Activated naive CD8-positive, alpha-beta T cell treated with anti-CD3 and anti-CD28 coated beads, Interleukin-2, amount 10 ng/mL, durations not matched to agents 7 days and 5 days (primary cell): ENCODE results near the gene PSMB11. TPM values are rescaled to one million over a fixed set of nuclear protein-coding genes. Genes with fewer than 3 reads are reported as not detected.
A peak's percentile ranks its signal among the peaks of the same experiment; 100 is the strongest.
"Not testable (repeated sequence)": the region's sequence is repeated elsewhere in the genome, so short reads cannot be mapped to it uniquely, and the experiment has no call there.

Experiments
- ATAC-seq: fragments of 150-1000 bp; cut with Tn5 transposase; one replicate; pipeline ENCODE4 v1.10.0; 2021; ENCODE audit warnings: low read depth, moderate library complexity
- POLR2A ChIA-PET: fragments of 350-600 bp; sonication (Branson Sonifier 250); formaldehyde crosslinking; loops from one replicate; lab custom pipeline; 2021; ENCODE audit warnings: antibody characterized with exemption; lab: Charles Lee
- DNase-seq: peaks from one replicate; pipeline ENCODE4 v3.0.0; 2021
- H3K27ac Mint-ChIP-seq: one replicate; pipeline ENCODE4 v1.8.0; 2022; ENCODE audit warnings: mild to moderate bottlenecking, mixed read lengths
- H3K27me3 Mint-ChIP-seq: one replicate; pipeline ENCODE4 v1.8.0; 2022; ENCODE audit warnings: mild to moderate bottlenecking, moderate library complexity, mixed read lengths
- H3K36me3 Mint-ChIP-seq: one replicate; pipeline ENCODE4 v1.8.0; 2021; ENCODE audit warnings: mild to moderate bottlenecking, mixed read lengths
- H3K4me1 Mint-ChIP-seq: one replicate; pipeline ENCODE4 v1.8.0; 2021; ENCODE audit warnings: mixed read lengths
- H3K4me3 Mint-ChIP-seq: one replicate; pipeline ENCODE4 v1.8.0; 2022; ENCODE audit warnings: mild to moderate bottlenecking, moderate library complexity, mixed read lengths
- H3K9me3 Mint-ChIP-seq: one replicate; pipeline ENCODE4 v1.8.0; 2021; ENCODE audit warnings: mixed read lengths
- total RNA-seq, 2 experiments: library from RNA; stranded (reverse); gene quantifications; one replicate each; pipeline ENCODE4 v1.2.3, GENCODE V29; 2021

PSMB11 gene
- not detected for total RNA-seq

GRCh38 chr14:23042162-23042965, at the start of gene PSMB11:
PSMB11 (plus strand) TSS chr14:23042212; CDS start chr14:23042226, 14 bp downstream.
- Mint-ChIP-seq H3K36me3 (no peaks in the 10 kb centered on the region), H3K4me3 (no peak within 1 kb of the TSS), H3K27me3 (no peaks in the 10 kb centered on the region), H3K9me3 (no peaks in the 10 kb centered on the region), H3K27ac (no peak within 1 kb of the TSS), H3K4me1 (no peaks in the 10 kb centered on the region)
- no peak for ATAC-seq
- POLR2A ChIA-PET = no interaction called here
- DNase-seq = no peak

- ATAC-seq = no peak
- Mint-ChIP-seq H3K4me3 (no peak overlapping the region), H3K9me3 (no peaks in the 10 kb centered on the region), H3K27ac (no peak overlapping the region), H3K36me3 (no peaks in the 10 kb centered on the region), H3K4me1 (peaks cover 3% of the 10 kb centered on the region), H3K27me3 (no peaks in the 10 kb centered on the region)
- no peak for DNase-seq
- POLR2A ChIA-PET = interaction anchor here (1.3 kb wide), 1 partner anchor 14 kb away, joined by 3 read pairs; no protein-coding TSS in a partner anchor
Measured at GRCh38 chr14:22993517-22993916, 48.5 kb upstream of the PSMB11 start.

- Mint-ChIP-seq H3K4me1 (peaks cover 3% of the 10 kb centered on the region), H3K27ac (no peak overlapping the region), H3K4me3 (no peak overlapping the region), H3K36me3 (no peaks in the 10 kb centered on the region), H3K27me3 (no peaks in the 10 kb centered on the region), H3K9me3 (no peaks in the 10 kb centered on the region)
- ATAC-seq (peak; percentile 88), DNase-seq (no peak)
- POLR2A ChIA-PET = interaction anchor here (0.7 to 2.2 kb wide), 9 partner anchors 8 to 101 kb away, joined by 3 to 17 read pairs (median 4); partner anchors contain the start of gene CDH24
Measured at GRCh38 chr14:22994762-22995275, 47.2 kb upstream of the PSMB11 start.

GRCh38 chr14:22995889-22996625, 46.0 kb upstream of the PSMB11 start:
- Mint-ChIP-seq H3K27me3 (no peaks in the 10 kb centered on the region), H3K36me3 (no peaks in the 10 kb centered on the region), H3K27ac (no peak overlapping the region), H3K9me3 (no peaks in the 10 kb centered on the region), H3K4me3 (no peak overlapping the region), H3K4me1 (peaks cover 3% of the 10 kb centered on the region)
- DNase-seq (no peak), ATAC-seq (no peak)
- POLR2A ChIA-PET = interaction anchor here (0.5 to 2.2 kb wide), 5 partner anchors 11 to 100 kb away, joined by 3 to 17 read pairs (median 4); no protein-coding TSS in a partner anchor

- Mint-ChIP-seq H3K4me3 (no peak overlapping the region), H3K36me3 (no peaks in the 10 kb centered on the region), H3K4me1 (peaks cover 3% of the 10 kb centered on the region), H3K27me3 (no peaks in the 10 kb centered on the region), H3K9me3 (no peaks in the 10 kb centered on the region), H3K27ac (no peak overlapping the region)
- POLR2A ChIA-PET = interaction anchor here (1.7 kb wide), 1 partner anchor 61 kb away, joined by 3 read pairs; no protein-coding TSS in a partner anchor
- no peak for DNase-seq
- ATAC-seq = no peak
Measured at GRCh38 chr14:22996768-22997654, 45.0 kb upstream of the PSMB11 start.

GRCh38 chr14:22997676-22998323, 44.2 kb upstream of the PSMB11 start:
- Mint-ChIP-seq H3K9me3 (no peaks in the 10 kb centered on the region), H3K27me3 (no peaks in the 10 kb centered on the region), H3K27ac (no peak overlapping the region), H3K4me1 (peaks cover 3% of the 10 kb centered on the region), H3K4me3 (no peak overlapping the region), H3K36me3 (no peaks in the 10 kb centered on the region)
- POLR2A ChIA-PET = interaction anchor here (0.6 to 1.7 kb wide), 2 partner anchors 22 to 60 kb away, joined by 3 read pairs; no protein-coding TSS in a partner anchor
- DNase-seq (no peak), ATAC-seq (no peak)

GRCh38 chr14:22998329-22999012, 43.5 kb upstream of the PSMB11 start:
- Mint-ChIP-seq H3K9me3 (no peaks in the 10 kb centered on the region), H3K4me3 (no peak overlapping the region), H3K27me3 (no peaks in the 10 kb centered on the region), H3K4me1 (peaks cover 3% of the 10 kb centered on the region), H3K27ac (no peak overlapping the region), H3K36me3 (no peaks in the 10 kb centered on the region)
- POLR2A ChIA-PET = interaction anchor here (0.6 to 0.7 kb wide), 2 partner anchors 19 to 21 kb away, joined by 3 read pairs; no protein-coding TSS in a partner anchor
- no peak for ATAC-seq
- DNase-seq = no peak

GRCh38 chr14:23000860-23001259, 41.2 kb upstream of the PSMB11 start:
- Mint-ChIP-seq H3K4me1 (peaks cover 6% of the 10 kb centered on the region), H3K9me3 (no peaks in the 10 kb centered on the region), H3K27me3 (no peaks in the 10 kb centered on the region), H3K27ac (no peak overlapping the region), H3K36me3 (no peaks in the 10 kb centered on the region), H3K4me3 (no peak overlapping the region)
- POLR2A ChIA-PET = interaction anchor here (0.6 kb wide), 1 partner anchor 64 kb away, joined by 3 read pairs; no protein-coding TSS in a partner anchor
- ATAC-seq (no peak), DNase-seq (no peak)

GRCh38 chr14:23002592-23002991, 39.4 kb upstream of the PSMB11 start:
- Mint-ChIP-seq H3K9me3 (no peaks in the 10 kb centered on the region), H3K27me3 (no peaks in the 10 kb centered on the region), H3K27ac (no peak overlapping the region), H3K4me1 (peaks cover 15% of the 10 kb centered on the region), H3K36me3 (no peaks in the 10 kb centered on the region), H3K4me3 (no peak overlapping the region)
- ATAC-seq = no peak
- POLR2A ChIA-PET = no interaction called here
- no peak for DNase-seq

- H3K4me3 Mint-ChIP-seq, DNase-seq, H3K27ac Mint-ChIP-seq, POLR2A ChIA-PET, ATAC-seq, H3K9me3 Mint-ChIP-seq, H3K36me3 Mint-ChIP-seq, H3K27me3 Mint-ChIP-seq: not testable (repeated sequence)
- peaks cover 26% of the 10 kb centered on the region for H3K4me1 Mint-ChIP-seq
Measured at GRCh38 chr14:23004274-23004673, 37.7 kb upstream of the PSMB11 start.

GRCh38 chr14:23005451-23006187, 36.4 kb upstream of the PSMB11 start:
- H3K4me3 Mint-ChIP-seq = peak overlapping the region; percentile 95
- ATAC-seq = no peak
- peak overlapping the region; percentile 96 for H3K27ac Mint-ChIP-seq
- H3K4me1 Mint-ChIP-seq = peaks cover 31% of the 10 kb centered on the region
- H3K9me3 Mint-ChIP-seq = no peaks in the 10 kb centered on the region
- H3K36me3 Mint-ChIP-seq = no peaks in the 10 kb centered on the region
- no peak for DNase-seq
- no peaks in the 10 kb centered on the region for H3K27me3 Mint-ChIP-seq
- POLR2A ChIA-PET = interaction anchor here (1.5 to 2.5 kb wide), 8 partner anchors 10 to 316 kb away, joined by 7 to 18 read pairs (median 12); partner anchors contain the start of genes LRP10, PABPN1 and RBM23
